CD14-positive monocyte (primary cell): ENCODE measurements around the gene GLS. TPM values are rescaled to one million over a fixed set of nuclear protein-coding genes. Genes with fewer than 3 reads are reported as not detected.

Experiments
- DNase-seq, 3 donors: peaks; one replicate each; pipeline ENCODE4 v3.0.0-alpha.2; 2011 to 2022
- H2AFZ ChIP-seq: 2 replicates; pipeline ENCODE4 v1.6.0; 2012; ENCODE audit warnings: mild to moderate bottlenecking, low read depth, low read length, inconsistent platforms; ENCODE audit not compliant: insufficient read depth, poor library complexity, severe bottlenecking
- H3K27ac ChIP-seq, 2 donors: 1 replicate in 1 of 2; 2 replicates in 1 of 2; pipeline ENCODE4 v1.5.1; 2012 to 2013; ENCODE audit warnings: low read length in 2 of 2, control low read depth in 1 of 2, inconsistent platforms in 1 of 2, low read depth in 1 of 2, mild to moderate bottlenecking in 1 of 2
- H3K27me3 ChIP-seq, 2 donors: one replicate each; pipeline versions ENCODE4 v1.6.0 to v1.6.1; 2011 to 2013; ENCODE audit warnings: low read length in 2 of 2; ENCODE audit not compliant: control insufficient read depth in 2 of 2, insufficient read depth in 2 of 2
- H3K36me3 ChIP-seq, 2 donors: replicated peaks in 1 of 2; 1 replicate in 1 of 2; 2 replicates in 1 of 2; pipeline versions ENCODE4 v1.5.1 to v1.6.1; 2012 to 2013; ENCODE audit warnings: low read length in 2 of 2, control low read depth in 1 of 2, inconsistent platforms in 1 of 2, mild to moderate bottlenecking in 1 of 2; ENCODE audit not compliant: insufficient read depth in 2 of 2, control insufficient read depth in 1 of 2
- H3K4me1 ChIP-seq, 2 donors: 1 replicate in 1 of 2; 2 replicates in 1 of 2; pipeline versions ENCODE4 v1.5.1 to v1.6.1; 2012 to 2013; ENCODE audit warnings: low read length in 2 of 2, control low read depth in 1 of 2, inconsistent platforms in 1 of 2, mild to moderate bottlenecking in 1 of 2, moderate library complexity in 1 of 2; ENCODE audit not compliant: insufficient read depth in 2 of 2, control insufficient read depth in 1 of 2
- H3K4me2 ChIP-seq: replicated peaks from 2 replicates; pipeline ENCODE3; 2012; ENCODE audit warnings: low read length, moderate library complexity, mild to moderate bottlenecking; ENCODE audit not compliant: poor library complexity, severe bottlenecking; ENCODE audit errors: extremely low read depth
- H3K4me3 ChIP-seq, 3 experiments: fragments of 200-600 bp in 1 of 3; sonication (generic) in 1 of 3; replicated peaks in 1 of 3; 1 replicate in 2 of 3; 2 replicates in 1 of 3; pipeline ENCODE4 v1.5.1; 2011 to 2013; ENCODE audit warnings: low read length in 3 of 3, mild to moderate bottlenecking in 3 of 3, control low read depth in 2 of 3, low read depth in 2 of 3, inconsistent platforms in 1 of 3, moderate library complexity in 1 of 3
- H3K79me2 ChIP-seq: 2 replicates; pipeline ENCODE4 v1.6.0; 2012; ENCODE audit warnings: mild to moderate bottlenecking, control low read depth, inconsistent platforms, low read length, moderate library complexity; ENCODE audit not compliant: insufficient read depth
- H3K9ac ChIP-seq: 2 replicates; pipeline ENCODE4 v1.6.0; 2017; ENCODE audit warnings: low read length, mild to moderate bottlenecking; ENCODE audit not compliant: insufficient read depth, poor library complexity, severe bottlenecking
- H3K9me3 ChIP-seq, 2 donors: replicated peaks in 1 of 2; 1 replicate in 1 of 2; 2 replicates in 1 of 2; pipeline versions ENCODE4 v1.5.1 to v1.6.1; 2012 to 2013; ENCODE audit warnings: low read length in 2 of 2, control low read depth in 1 of 2; ENCODE audit not compliant: control insufficient read depth in 1 of 2, insufficient read depth in 1 of 2
- H4K20me1 ChIP-seq: 2 replicates; pipeline ENCODE4 v1.6.0; 2012; ENCODE audit warnings: mild to moderate bottlenecking, low read length, control low read depth, moderate library complexity; ENCODE audit not compliant: insufficient read depth
- H3K27ac Mint-ChIP-seq, 7 donors: one replicate each; pipeline ENCODE4 v1.8.0; 2020; ENCODE audit warnings: mild to moderate bottlenecking in 7 of 7, mixed read lengths in 7 of 7, moderate library complexity in 6 of 7, inconsistent platforms in 2 of 7
- H3K27me3 Mint-ChIP-seq, 3 donors: one replicate each; pipeline ENCODE4 v1.8.0; 2021 to 2022; ENCODE audit warnings: low read depth in 3 of 3, mild to moderate bottlenecking in 3 of 3, mixed read lengths in 3 of 3, moderate library complexity in 3 of 3, inconsistent platforms in 1 of 3
- H3K36me3 Mint-ChIP-seq, 2 donors: one replicate each; pipeline ENCODE4 v1.8.0; 2020; ENCODE audit warnings: mixed read lengths in 2 of 2, inconsistent platforms in 1 of 2, mild to moderate bottlenecking in 1 of 2
- H3K4me1 Mint-ChIP-seq: one replicate; pipeline ENCODE4 v1.8.0; 2020; ENCODE audit warnings: mild to moderate bottlenecking, mixed read lengths
- H3K4me3 Mint-ChIP-seq, 2 donors: one replicate each; pipeline ENCODE4 v1.8.0; 2020; ENCODE audit warnings: mild to moderate bottlenecking in 2 of 2, mixed read lengths in 2 of 2, moderate library complexity in 1 of 2
- H3K9me3 Mint-ChIP-seq, 7 donors: one replicate each; pipeline ENCODE4 v1.8.0; 2020 to 2022; ENCODE audit warnings: mixed read lengths in 7 of 7, mild to moderate bottlenecking in 6 of 7, moderate library complexity in 6 of 7, inconsistent platforms in 2 of 7
- WGBS: methylation state at CpG from one replicate; pipeline ENCODE4 v1.1.5; 2013; ENCODE audit warnings: missing lambda C conversion rate; ENCODE audit not compliant: insufficient coverage; 5-methylcytosine and 5-hydroxymethylcytosine counted together
- intact Hi-C, 2 donors: fragments of 100-400 bp; cut with micrococcal nuclease; formaldehyde crosslinking; loops; one replicate each; pipeline versions ENCODE4 v1.15.0 to v1.15.1; 2023
- polyA plus RNA-seq, 3 donors: library from polyadenylated mRNA; depleted of rRNA in 1 of 3; unstranded in 2 of 3; stranded (reverse) in 1 of 3; fragments of 300-500 nt in 2 of 3; fragments of >200 nt in 1 of 3; fragmentation: Illumina TruSeq in 2 of 3; gene quantifications; 1 replicate in 2 of 3; 2 replicates in 1 of 3; pipeline ENCODE4 v1.2.3, GENCODE V29; 2012 to 2021
- TF ChIP-seq, protein P1 (sequence below): fragments of 200-600 bp; IDR thresholded peaks from one replicate; pipeline ENCODE4 v1.8.0; 2022; ENCODE audit warnings: antibody characterized with exemption, mild to moderate bottlenecking

Gene GLS
- polyA plus RNA-seq, 3 donors: 6.0 to 29.5 (median 9.0) TPM

DNA sequence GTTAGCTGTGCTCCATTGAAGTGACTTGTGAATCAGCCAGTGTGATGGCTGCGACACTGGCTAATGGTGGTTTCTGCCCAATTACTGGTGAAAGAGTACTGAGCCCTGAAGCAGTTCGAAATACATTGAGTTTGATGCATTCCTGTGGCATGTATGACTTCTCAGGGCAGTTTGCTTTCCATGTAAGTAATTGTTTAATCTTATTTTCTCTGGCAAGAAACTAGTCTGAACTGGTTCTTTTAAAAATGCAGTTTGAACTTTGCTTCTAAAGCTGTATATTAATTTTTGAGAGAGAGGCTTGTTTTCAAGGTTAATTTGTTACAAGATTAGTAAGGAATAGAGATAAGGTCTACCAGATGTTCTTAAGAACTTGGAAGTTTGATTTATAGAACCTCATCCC is 46.7 kb downstream of the GLS start:
- Histone ChIP-seq H3K36me3 (peaks cover 57 to 94% of the 10 kb centered on the region in 2 donors), H3K79me2 (no peaks in the 10 kb centered on the region), H3K27me3 (no peaks in the 10 kb centered on the region), H3K4me1 (no peaks in the 10 kb centered on the region), H2AFZ (no peak overlapping the region), H3K9ac (no peak overlapping the region), H3K27ac (no peak overlapping the region), H3K4me2 (no peak overlapping the region), H4K20me1 (no peaks in the 10 kb centered on the region), H3K9me3 (no peaks in the 10 kb centered on the region), H3K4me3 (no peak overlapping the region)
- H3K4me1 Mint-ChIP-seq: peaks cover 10% of the 10 kb centered on the region
- H3K9me3 Mint-ChIP-seq: no peaks in the 10 kb centered on the region
- H3K4me3 Mint-ChIP-seq: no peak overlapping the region
- WGBS: 75% methylated on average over 1 of the region's 2 CpGs
- H3K27ac Mint-ChIP-seq: peak overlapping the region in 1 of 7 donors; percentile 42
- no peak for DNase-seq
- TF ChIP-seq, protein P1, sequence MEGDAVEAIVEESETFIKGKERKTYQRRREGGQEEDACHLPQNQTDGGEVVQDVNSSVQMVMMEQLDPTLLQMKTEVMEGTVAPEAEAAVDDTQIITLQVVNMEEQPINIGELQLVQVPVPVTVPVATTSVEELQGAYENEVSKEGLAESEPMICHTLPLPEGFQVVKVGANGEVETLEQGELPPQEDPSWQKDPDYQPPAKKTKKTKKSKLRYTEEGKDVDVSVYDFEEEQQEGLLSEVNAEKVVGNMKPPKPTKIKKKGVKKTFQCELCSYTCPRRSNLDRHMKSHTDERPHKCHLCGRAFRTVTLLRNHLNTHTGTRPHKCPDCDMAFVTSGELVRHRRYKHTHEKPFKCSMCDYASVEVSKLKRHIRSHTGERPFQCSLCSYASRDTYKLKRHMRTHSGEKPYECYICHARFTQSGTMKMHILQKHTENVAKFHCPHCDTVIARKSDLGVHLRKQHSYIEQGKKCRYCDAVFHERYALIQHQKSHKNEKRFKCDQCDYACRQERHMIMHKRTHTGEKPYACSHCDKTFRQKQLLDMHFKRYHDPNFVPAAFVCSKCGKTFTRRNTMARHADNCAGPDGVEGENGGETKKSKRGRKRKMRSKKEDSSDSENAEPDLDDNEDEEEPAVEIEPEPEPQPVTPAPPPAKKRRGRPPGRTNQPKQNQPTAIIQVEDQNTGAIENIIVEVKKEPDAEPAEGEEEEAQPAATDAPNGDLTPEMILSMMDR: no peak
- no peaks in the 10 kb centered on the region for H3K27me3 Mint-ChIP-seq
- intact Hi-C loops: no loop called here
- H3K36me3 Mint-ChIP-seq: peaks cover 58 to 72% of the 10 kb centered on the region in 2 donors

DNA sequence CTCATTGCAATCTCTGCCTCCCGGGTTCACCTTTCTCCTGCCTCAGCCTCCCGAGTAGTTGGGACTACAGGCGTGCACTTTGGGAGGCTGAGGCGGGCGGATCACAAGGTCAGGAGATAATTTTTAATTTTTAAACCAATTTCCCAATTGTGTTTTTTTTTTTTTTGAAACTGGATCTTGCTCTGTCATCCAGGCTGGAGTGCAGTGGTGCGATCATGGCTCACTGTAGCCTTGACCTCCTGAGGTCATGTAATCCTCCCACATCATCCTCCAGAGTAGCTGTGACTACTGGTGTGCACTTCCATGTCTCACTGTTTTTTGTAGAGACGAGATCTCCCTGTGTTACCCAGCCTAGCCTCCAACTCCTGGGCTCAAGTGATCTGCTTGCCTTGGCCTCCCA is 49.3 kb downstream of the GLS start:
- intact Hi-C loops: no loop called here
- WGBS: 100% methylated on average over 2 of the region's 7 CpGs
- TF ChIP-seq, protein P1: no peak

More for the DNA sequence above, 49.3 kb downstream of the GLS start:
- no peaks in the 10 kb centered on the region for H3K9me3 Mint-ChIP-seq
- H3K4me3 ChIP-seq: no peak overlapping the region
- no peak overlapping the region for H3K9ac ChIP-seq
- H3K27ac Mint-ChIP-seq: peak overlapping the region in 3 of 7 donors; percentile 3 to 69 (median 31)
- H3K9me3 ChIP-seq: no peaks in the 10 kb centered on the region
- no peaks in the 10 kb centered on the region for H3K27me3 Mint-ChIP-seq
- peaks cover 46 to 59% of the 10 kb centered on the region in 2 donors for H3K36me3 Mint-ChIP-seq
- H3K27me3 ChIP-seq: no peaks in the 10 kb centered on the region
- H3K79me2 ChIP-seq: no peaks in the 10 kb centered on the region
- peaks cover 40 to 88% of the 10 kb centered on the region in 2 donors for H3K36me3 ChIP-seq
- DNase-seq: no peak
- no peaks in the 10 kb centered on the region for H4K20me1 ChIP-seq
- no peak overlapping the region for H2AFZ ChIP-seq
- no peaks in the 10 kb centered on the region for H3K4me1 ChIP-seq
- no peak overlapping the region for H3K27ac ChIP-seq
- H3K4me1 Mint-ChIP-seq: no peaks in the 10 kb centered on the region
- no peak overlapping the region for H3K4me3 Mint-ChIP-seq
- H3K4me2 ChIP-seq: no peak overlapping the region
